ENCODE measurements around the gene VMAC.

The VMAC gene

GRCh38 chr19:5916181-5916708, 11.6 kb downstream of the VMAC start:
- H3K4me3 ChIP-seq (ENCODE audit: control insufficient read depth, low read depth, low read length), result no peak overlapping the region
- no peak for TF ChIP-seq CTCF (conservative IDR thresholded peaks at IDR 0.05; ENCODE audit: control insufficient read depth, insufficient read depth, low read depth, low read length)
- no peak for DNase-seq (ENCODE audit: low read depth)

- H3K4me3 ChIP-seq (ENCODE audit: control insufficient read depth, low read depth, low read length), result no peak overlapping the region
- TF ChIP-seq CTCF (conservative IDR thresholded peaks at IDR 0.05; ENCODE audit: control insufficient read depth, insufficient read depth, low read depth, low read length), result no peak
Measured at GRCh38 chr19:5917431-5918107, 12.9 kb downstream of the VMAC start.

GRCh38 chr19:5918463-5919079, 13.9 kb downstream of the VMAC start:
- no peak overlapping the region for H3K4me3 ChIP-seq (ENCODE audit: control insufficient read depth, low read depth, low read length)
- DNase-seq (ENCODE audit: low read depth), result no peak
- TF ChIP-seq CTCF (conservative IDR thresholded peaks at IDR 0.05; ENCODE audit: control insufficient read depth, insufficient read depth, low read depth, low read length), result no peak

More at GRCh38 chr19:5917431-5918107, 12.9 kb downstream of the VMAC start:
- no peak for DNase-seq (ENCODE audit: low read depth)

GRCh38 chr19:5921516-5922160, 17.0 kb downstream of the VMAC start:
- no peak for TF ChIP-seq CTCF (conservative IDR thresholded peaks at IDR 0.05; ENCODE audit: control insufficient read depth, insufficient read depth, low read depth, low read length)

GRCh38 chr19:5922161-5922545, 17.5 kb downstream of the VMAC start:
- TF ChIP-seq CTCF (conservative IDR thresholded peaks at IDR 0.05; ENCODE audit: control insufficient read depth, insufficient read depth, low read depth, low read length), result no peak
- no peak overlapping the region for H3K4me3 ChIP-seq (ENCODE audit: control insufficient read depth, low read depth, low read length)
- DNase-seq (ENCODE audit: low read depth), result no peak

More at GRCh38 chr19:5921516-5922160, 17.0 kb downstream of the VMAC start:
- no peak overlapping the region for H3K4me3 ChIP-seq (ENCODE audit: control insufficient read depth, low read depth, low read length)
- no peak for DNase-seq (ENCODE audit: low read depth)

GRCh38 chr19:5923356-5923755, 18.7 kb downstream of the VMAC start:
- no peak for TF ChIP-seq CTCF (conservative IDR thresholded peaks at IDR 0.05; ENCODE audit: control insufficient read depth, insufficient read depth, low read depth, low read length)
- no peak for DNase-seq (ENCODE audit: low read depth)
- no peak overlapping the region for H3K4me3 ChIP-seq (ENCODE audit: control insufficient read depth, low read depth, low read length)
